CD8-positive, alpha-beta memory T cell (primary cell): ENCODE results near the gene SCN5A. TPM values are rescaled to one million over a fixed set of nuclear protein-coding genes. Genes with fewer than 3 reads are reported as not detected.

Source experiments
- CTCF ChIA-PET: fragments of 350-600 bp; sonication (Branson Sonifier 250); formaldehyde crosslinking; loops from one replicate; lab custom pipeline; 2021; ENCODE audit warnings: antibody characterized with exemption; lab: Charles Lee
- POLR2A ChIA-PET: fragments of 350-600 bp; sonication (Branson Sonifier 250); formaldehyde crosslinking; loops from one replicate; lab custom pipeline; 2021; ENCODE audit warnings: antibody characterized with exemption; lab: Charles Lee
- DNase-seq, 5 donors: peaks; one replicate each; pipeline versions ENCODE4 v3.0.0 to v3.0.0-alpha.2; 2020 to 2022; ENCODE audit warnings: mixed read lengths in 1 of 5
- H3K27ac ChIP-seq: one replicate; pipeline ENCODE4 v1.7.0; 2013; ENCODE audit warnings: low read depth, mild to moderate bottlenecking, low read length, moderate library complexity
- H3K27me3 ChIP-seq: 2 replicates; pipeline ENCODE4 v1.7.0; 2013; ENCODE audit warnings: low read length, mild to moderate bottlenecking; ENCODE audit not compliant: insufficient read depth, poor library complexity, severe bottlenecking
- H3K36me3 ChIP-seq: 2 replicates; pipeline ENCODE4 v1.7.0; 2013; ENCODE audit warnings: mild to moderate bottlenecking, low read length, moderate library complexity; ENCODE audit not compliant: insufficient read depth
- H3K4me1 ChIP-seq: 2 replicates; pipeline ENCODE4 v1.7.0; 2013; ENCODE audit warnings: mild to moderate bottlenecking, low read length, moderate library complexity; ENCODE audit not compliant: insufficient read depth
- H3K4me3 ChIP-seq: 2 replicates; pipeline ENCODE4 v1.7.0; 2013; ENCODE audit warnings: mild to moderate bottlenecking, low read length
- H3K9me3 ChIP-seq: 2 replicates; pipeline ENCODE4 v1.7.0; 2013; ENCODE audit warnings: mild to moderate bottlenecking, low read length
- H3K27ac Mint-ChIP-seq, 8 donors: one replicate each; pipeline ENCODE4 v1.8.0; 2020 to 2021; ENCODE audit warnings: mixed read lengths in 8 of 8, mild to moderate bottlenecking in 6 of 8, inconsistent platforms in 3 of 8, moderate library complexity in 3 of 8
- H3K27me3 Mint-ChIP-seq, 2 donors: one replicate each; pipeline ENCODE4 v1.8.0; 2020 to 2021; ENCODE audit warnings: mixed read lengths in 2 of 2, mild to moderate bottlenecking in 1 of 2, moderate library complexity in 1 of 2
- H3K36me3 Mint-ChIP-seq, 3 donors: one replicate each; pipeline ENCODE4 v1.8.0; 2020 to 2021; ENCODE audit warnings: mixed read lengths in 3 of 3, inconsistent platforms in 1 of 3, mild to moderate bottlenecking in 1 of 3
- H3K4me1 Mint-ChIP-seq, 3 donors: one replicate each; pipeline ENCODE4 v1.8.0; 2020 to 2021; ENCODE audit warnings: mixed read lengths in 3 of 3, inconsistent platforms in 1 of 3, mild to moderate bottlenecking in 1 of 3
- H3K4me3 Mint-ChIP-seq, 7 donors: one replicate each; pipeline ENCODE4 v1.8.0; 2020 to 2021; ENCODE audit warnings: mixed read lengths in 7 of 7, mild to moderate bottlenecking in 6 of 7, moderate library complexity in 4 of 7, inconsistent platforms in 2 of 7
- H3K9me3 Mint-ChIP-seq, 5 donors: one replicate each; pipeline ENCODE4 v1.8.0; 2020 to 2022; ENCODE audit warnings: mixed read lengths in 5 of 5, mild to moderate bottlenecking in 3 of 5, moderate library complexity in 2 of 5, inconsistent platforms in 1 of 5
- polyA plus RNA-seq: library from polyadenylated mRNA; unstranded; fragments of 300-500 nt; fragmentation: Illumina TruSeq; gene quantifications from one replicate; pipeline ENCODE4 v1.2.3, GENCODE V29; 2021
- total RNA-seq, 2 experiments: library from RNA; stranded (reverse); gene quantifications; one replicate each; pipeline ENCODE4 v1.2.3, GENCODE V29; 2021

Gene SCN5A
- total and polyA plus RNA-seq, 3 experiments from 2014 or later: 0.33 to 0.47 TPM; not detected in 1

DNA sequence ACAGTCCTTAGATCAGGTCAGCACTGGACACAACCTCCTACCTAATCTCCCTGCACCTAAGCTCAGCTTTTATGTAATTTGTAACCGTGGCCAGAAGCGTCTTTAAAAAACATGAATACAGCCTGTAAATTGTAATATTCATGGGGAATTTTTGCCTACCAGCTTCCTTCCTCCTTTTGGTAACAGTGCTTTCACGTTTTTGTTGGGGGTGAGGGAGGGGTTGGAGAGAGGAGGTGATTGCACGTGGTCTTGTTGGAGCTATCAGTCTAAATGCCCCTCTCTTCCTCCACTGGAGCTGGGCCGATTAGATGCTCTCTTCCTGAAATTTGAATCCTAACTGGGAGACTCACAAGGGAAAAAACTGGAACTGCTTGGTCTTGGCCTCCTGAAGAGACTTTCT, 35.1 kb upstream of the SCN5A start:
- no peaks in the 10 kb centered on the region for H3K36me3 Mint-ChIP-seq
- H3K9me3 Mint-ChIP-seq: no peaks in the 10 kb centered on the region
- no peak overlapping the region for H3K27ac ChIP-seq
- peaks cover 5 to 18% of the 10 kb centered on the region in 2 donors for H3K27me3 Mint-ChIP-seq
- CTCF ChIA-PET: no interaction called here
- no peaks in the 10 kb centered on the region for H3K4me1 ChIP-seq
- no peak overlapping the region for H3K4me3 ChIP-seq
- DNase-seq: no peak
- POLR2A ChIA-PET: no interaction called here
- no peaks in the 10 kb centered on the region for H3K36me3 ChIP-seq
- no peaks in the 10 kb centered on the region for H3K4me1 Mint-ChIP-seq
- peak overlapping the region in 1 of 8 donors; percentile 24 for H3K27ac Mint-ChIP-seq
- H3K27me3 ChIP-seq: no peaks in the 10 kb centered on the region
- H3K9me3 ChIP-seq: no peaks in the 10 kb centered on the region
- H3K4me3 Mint-ChIP-seq: no peak overlapping the region

GRCh38 chr3:38669668-38670067, 20.2 kb upstream of the SCN5A start:
- H3K9me3 ChIP-seq: no peaks in the 10 kb centered on the region
- H3K27me3 ChIP-seq: peaks cover 5% of the 10 kb centered on the region
- H3K27me3 Mint-ChIP-seq: peaks cover 12 to 43% of the 10 kb centered on the region in 2 donors
- no peaks in the 10 kb centered on the region for H3K36me3 Mint-ChIP-seq
- no peak overlapping the region for H3K4me3 Mint-ChIP-seq
- POLR2A ChIA-PET: no interaction called here
- no peak for DNase-seq
- H3K9me3 Mint-ChIP-seq: peaks cover 0 to 3% (median 0%) of the 10 kb centered on the region in 5 donors
- H3K27ac Mint-ChIP-seq: no peak overlapping the region
- H3K27ac ChIP-seq: no peak overlapping the region
- H3K4me3 ChIP-seq: no peak overlapping the region
- no peaks in the 10 kb centered on the region for H3K4me1 Mint-ChIP-seq
- H3K36me3 ChIP-seq: no peaks in the 10 kb centered on the region
- CTCF ChIA-PET: interaction anchor here (1.3 kb wide), 1 partner anchor 18 kb away, joined by 3 read pairs; no protein-coding TSS in a partner anchor
- H3K4me1 ChIP-seq: no peaks in the 10 kb centered on the region

DNA sequence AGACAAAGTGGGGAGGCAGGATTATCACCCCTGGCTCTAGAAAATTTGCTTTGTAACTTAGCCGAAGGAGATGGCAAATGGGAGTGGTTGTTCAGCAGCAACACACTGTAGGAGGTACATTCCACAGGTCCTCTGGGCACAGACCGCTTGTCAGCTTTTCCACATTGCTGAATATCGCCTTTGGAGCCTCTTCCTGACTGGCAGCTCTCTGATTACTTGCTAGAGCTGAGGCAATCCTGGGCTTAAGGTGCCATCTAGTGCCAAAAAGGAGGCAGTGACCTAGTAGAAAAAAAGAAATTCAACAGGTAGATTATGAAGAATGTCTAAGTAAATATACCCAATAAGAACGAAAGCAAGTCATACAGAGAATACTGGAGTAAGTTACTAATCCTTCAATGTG, 13.1 kb upstream of the SCN5A start:
- no peak overlapping the region for H3K4me3 Mint-ChIP-seq
- H3K9me3 Mint-ChIP-seq: peaks cover 18 to 27% (median 23%) of the 10 kb centered on the region in 5 donors
- ChIA-PET CTCF (interaction anchor here (1.2 to 1.5 kb wide), 2 partner anchors 11 to 167 kb away, joined by 3 to 4 read pairs; partner anchors contain the start of gene EXOG), POLR2A (no interaction called here)
- peaks cover 0 to 14% (median 1%) of the 10 kb centered on the region in 3 donors for H3K36me3 Mint-ChIP-seq
- no peaks in the 10 kb centered on the region for H3K4me1 Mint-ChIP-seq
- no peaks in the 10 kb centered on the region for H3K36me3 ChIP-seq
- peaks cover 4% of the 10 kb centered on the region for H3K9me3 ChIP-seq
- H3K27me3 Mint-ChIP-seq: peaks cover 49 to 58% of the 10 kb centered on the region in 2 donors
- H3K27ac Mint-ChIP-seq: no peak overlapping the region
- H3K27ac ChIP-seq: no peak overlapping the region
- no peak overlapping the region for H3K4me3 ChIP-seq
- H3K4me1 ChIP-seq: no peaks in the 10 kb centered on the region
- no peak for DNase-seq
- H3K27me3 ChIP-seq: peaks cover under 1% of the 10 kb centered on the region

GRCh38 chr3:38658841-38659240, 9.4 kb upstream of the SCN5A start:
- H3K27me3 ChIP-seq: peaks cover 8% of the 10 kb centered on the region
- Mint-ChIP-seq H3K9me3 (peaks cover 15 to 27% (median 20%) of the 10 kb centered on the region in 5 donors), H3K4me1 (peaks cover 2 to 5% (median 4%) of the 10 kb centered on the region in 3 donors), H3K4me3 (no peak overlapping the region), H3K36me3 (peaks cover 0 to 13% (median 1%) of the 10 kb centered on the region in 3 donors), H3K27me3 (peaks cover 50 to 61% of the 10 kb centered on the region in 2 donors), H3K27ac (no peak overlapping the region)
- no peaks in the 10 kb centered on the region for H3K4me1 ChIP-seq
- no peaks in the 10 kb centered on the region for H3K36me3 ChIP-seq
- no peak for DNase-seq
- CTCF ChIA-PET: interaction anchor here (1.3 to 5.2 kb wide), 2 partner anchors 136 to 163 kb away, joined by 3 to 37 read pairs; partner anchors contain the start of gene EXOG
- peaks cover 4% of the 10 kb centered on the region for H3K9me3 ChIP-seq
- POLR2A ChIA-PET: no interaction called here
- H3K27ac ChIP-seq: no peak overlapping the region
- no peak overlapping the region for H3K4me3 ChIP-seq

DNA sequence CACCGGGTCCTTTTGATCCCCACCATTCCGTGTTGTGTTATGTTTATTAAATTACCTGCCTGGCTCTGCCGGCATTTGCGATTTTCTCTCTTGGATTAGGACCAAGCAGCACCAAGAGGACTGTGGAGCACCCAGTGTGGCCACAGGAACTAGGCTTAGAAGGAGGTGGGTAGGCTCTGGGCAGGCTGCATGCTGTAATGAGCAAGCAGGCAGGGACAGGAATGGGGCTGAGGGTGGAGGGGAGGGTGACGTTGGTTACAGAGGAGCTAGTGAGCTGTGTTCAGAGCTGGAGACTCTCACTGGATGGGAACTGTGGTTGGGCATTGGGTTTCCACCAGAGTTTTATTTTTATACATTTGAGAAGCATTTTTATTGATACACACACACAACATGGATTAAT, 7.9 kb upstream of the SCN5A start:
- H3K27ac ChIP-seq: no peak overlapping the region
- no peak overlapping the region for H3K4me3 Mint-ChIP-seq
- CTCF ChIA-PET: interaction anchor here (5.2 kb wide), 1 partner anchor 162 kb away, joined by 37 read pairs; the partner anchor contains the start of gene EXOG

DNA sequence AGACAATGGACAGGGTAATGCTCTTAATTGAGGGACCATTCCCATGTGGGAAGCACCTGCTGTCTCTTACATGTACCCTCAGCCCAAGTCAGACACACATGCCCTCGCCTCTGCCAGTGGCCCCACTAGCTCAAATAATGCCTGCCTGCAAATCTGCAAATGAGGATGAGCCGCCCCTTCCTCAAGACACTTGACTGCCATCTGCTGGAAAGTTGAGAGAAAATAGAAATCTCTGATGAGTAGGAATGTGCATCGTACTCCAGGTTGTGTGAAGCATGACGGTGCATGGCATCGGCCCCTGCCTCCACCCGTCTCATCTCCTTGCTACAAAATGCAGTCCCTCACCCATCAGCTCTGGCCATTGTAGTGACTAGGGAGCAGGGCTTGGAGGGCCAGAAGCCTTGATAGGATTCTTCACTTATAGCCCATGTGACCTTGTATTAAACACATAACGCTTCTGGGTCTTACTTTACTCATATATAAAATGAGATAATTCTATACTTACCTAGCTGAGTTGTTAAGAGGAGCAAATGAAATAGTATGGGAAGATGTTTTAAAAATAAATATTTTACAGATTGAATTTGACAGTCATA, 6.3 kb upstream of the SCN5A start:
- DNase-seq: peak in 2 of 5 donors; percentile 13 to 28
- peaks cover 38 to 51% of the 10 kb centered on the region in 2 donors for H3K27me3 Mint-ChIP-seq
- no peak overlapping the region for H3K27ac Mint-ChIP-seq
- ChIA-PET CTCF (interaction anchor here (1.0 to 7.0 kb wide), 8 partner anchors 9 to 256 kb away, joined by 3 to 79 read pairs (median 3); partner anchors contain the start of gene EXOG), POLR2A (no interaction called here)
- peaks cover 0 to 2% (median 0%) of the 10 kb centered on the region in 5 donors for H3K9me3 Mint-ChIP-seq
- H3K36me3 ChIP-seq: no peaks in the 10 kb centered on the region
- no peak overlapping the region for H3K4me3 ChIP-seq
- H3K4me1 ChIP-seq: peaks cover 4% of the 10 kb centered on the region
- no peak overlapping the region for H3K4me3 Mint-ChIP-seq
- H3K36me3 Mint-ChIP-seq: no peaks in the 10 kb centered on the region
- no peaks in the 10 kb centered on the region for H3K9me3 ChIP-seq
- peaks cover 4 to 5% (median 4%) of the 10 kb centered on the region in 3 donors for H3K4me1 Mint-ChIP-seq
- peaks cover 8% of the 10 kb centered on the region for H3K27me3 ChIP-seq
- no peak overlapping the region for H3K27ac ChIP-seq

More for the DNA sequence above, 7.9 kb upstream of the SCN5A start:
- Mint-ChIP-seq H3K27me3 (peaks cover 41 to 60% of the 10 kb centered on the region in 2 donors), H3K36me3 (peaks cover 0 to 1% (median 0%) of the 10 kb centered on the region in 3 donors), H3K4me1 (peaks cover 2 to 5% (median 4%) of the 10 kb centered on the region in 3 donors), H3K9me3 (peaks cover 2 to 15% (median 7%) of the 10 kb centered on the region in 5 donors), H3K27ac (no peak overlapping the region)
- Histone ChIP-seq H3K9me3 (peaks cover 4% of the 10 kb centered on the region), H3K36me3 (no peaks in the 10 kb centered on the region), H3K4me3 (no peak overlapping the region), H3K4me1 (no peaks in the 10 kb centered on the region), H3K27me3 (peaks cover 8% of the 10 kb centered on the region)
- DNase-seq: no peak
- POLR2A ChIA-PET: no interaction called here

DNA sequence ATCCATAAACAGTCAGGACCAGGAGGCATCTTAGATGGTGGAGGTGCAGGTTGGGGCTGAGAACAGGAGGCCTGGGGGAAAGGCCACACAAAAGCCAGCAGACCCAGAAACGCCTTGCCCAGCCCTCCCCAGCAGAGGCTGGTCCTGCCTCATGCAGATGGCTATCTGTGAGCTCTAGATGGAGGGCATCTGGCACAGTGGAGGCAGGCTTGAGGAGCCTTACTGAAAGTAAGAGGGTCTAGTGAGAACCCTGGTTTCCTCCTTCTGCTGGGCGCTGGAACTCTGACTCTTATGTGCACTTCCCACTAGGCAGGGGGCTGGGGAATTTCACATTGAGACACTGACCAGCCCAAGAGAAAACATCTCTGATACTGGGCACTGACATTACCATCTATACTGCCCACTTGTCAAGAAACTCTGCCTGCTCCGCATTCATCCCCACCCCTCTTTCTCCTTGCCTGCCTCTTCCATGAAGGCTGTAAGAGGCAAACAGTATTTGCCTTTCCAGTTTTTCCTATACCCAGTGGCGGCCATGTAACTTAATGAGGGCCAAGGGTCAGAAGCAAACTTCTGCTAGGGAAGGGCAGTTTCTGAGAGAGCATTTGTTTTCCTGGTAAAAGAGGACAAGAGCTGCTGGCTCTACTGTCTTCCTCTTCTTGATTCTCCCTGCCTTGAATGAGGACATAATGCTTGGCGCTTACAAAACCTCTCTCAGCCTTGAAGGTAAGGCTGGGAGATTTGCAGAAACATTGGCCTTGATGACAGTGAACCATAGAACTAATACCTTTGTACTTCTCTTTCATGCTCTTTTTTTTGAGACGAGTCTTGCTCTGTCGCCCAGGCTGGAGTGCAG, 4.4 kb upstream of the SCN5A start:
- H3K27me3 Mint-ChIP-seq: peaks cover 29 to 41% of the 10 kb centered on the region in 2 donors
- POLR2A ChIA-PET: no interaction called here
- no peaks in the 10 kb centered on the region for H3K36me3 ChIP-seq
- no peak for DNase-seq
- no peak overlapping the region for H3K4me3 ChIP-seq
- no peak overlapping the region for H3K27ac Mint-ChIP-seq
- H3K9me3 ChIP-seq: no peaks in the 10 kb centered on the region
- H3K4me3 Mint-ChIP-seq: no peak overlapping the region
- no peaks in the 10 kb centered on the region for H3K36me3 Mint-ChIP-seq
- peaks cover 11% of the 10 kb centered on the region for H3K27me3 ChIP-seq
- CTCF ChIA-PET: interaction anchor here (0.9 to 7.0 kb wide), 4 partner anchors 10 to 159 kb away, joined by 3 to 79 read pairs (median 20); partner anchors contain the start of gene EXOG
- H3K27ac ChIP-seq: no peak overlapping the region
- peaks cover 4 to 5% (median 4%) of the 10 kb centered on the region in 3 donors for H3K4me1 Mint-ChIP-seq
- H3K4me1 ChIP-seq: peaks cover 9% of the 10 kb centered on the region
- no peaks in the 10 kb centered on the region for H3K9me3 Mint-ChIP-seq
